Ectodermal cell (in vitro differentiated cells): ENCODE measurements around the gene LRRN2.

Experiments
- H3K27ac ChIP-seq: 2 replicates; pipeline ENCODE4 v1.7.0; 2013; ENCODE audit warnings: mild to moderate bottlenecking, low read depth, low read length; ENCODE audit not compliant: insufficient read depth, poor library complexity, severe bottlenecking
- H3K27me3 ChIP-seq: 2 replicates; pipeline ENCODE4 v1.7.0; 2013; ENCODE audit warnings: mild to moderate bottlenecking, low read length; ENCODE audit not compliant: insufficient read depth, control insufficient read depth, poor library complexity, severe bottlenecking
- H3K36me3 ChIP-seq: one replicate; pipeline ENCODE4 v1.7.0; 2013; ENCODE audit warnings: low read length; ENCODE audit not compliant: control insufficient read depth, insufficient read depth
- H3K4me1 ChIP-seq: one replicate; pipeline ENCODE4 v1.7.0; 2013; ENCODE audit warnings: low read length; ENCODE audit not compliant: control insufficient read depth, insufficient read depth
- H3K4me3 ChIP-seq: 2 replicates; pipeline ENCODE4 v1.7.0; 2013; ENCODE audit warnings: low read depth, low read length, control low read depth; ENCODE audit not compliant: insufficient read depth
- H3K9me3 ChIP-seq: 2 replicates; pipeline ENCODE4 v1.7.0; 2013; ENCODE audit warnings: mild to moderate bottlenecking, low read length, moderate library complexity; ENCODE audit not compliant: control insufficient read depth
- WGBS, 2 experiments: methylation state at CpG; one replicate each; pipeline ENCODE4 v1.1.7; 2013; ENCODE audit warnings: missing lambda C conversion rate in 2 of 2; 5-methylcytosine and 5-hydroxymethylcytosine counted together

Gene LRRN2

DNA sequence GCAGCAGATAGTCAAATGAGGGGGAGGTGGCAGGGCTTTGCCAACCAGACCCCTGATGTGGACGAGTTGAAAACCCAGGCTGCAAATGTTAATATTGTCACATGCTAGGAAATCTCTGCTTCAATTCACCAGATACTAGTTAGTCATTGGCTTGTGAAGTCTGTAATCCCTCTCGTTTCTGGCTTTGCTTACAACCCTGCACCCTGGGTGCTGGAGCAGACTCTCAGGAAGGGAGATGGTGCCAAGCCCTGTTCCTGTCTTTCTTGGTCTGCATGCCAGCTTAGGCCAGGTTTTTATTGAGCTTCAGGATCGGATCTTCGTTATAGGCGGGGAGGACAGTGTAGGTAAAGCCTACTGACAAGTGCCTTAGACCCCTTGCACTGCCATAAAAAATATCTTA lies 116.1 kb downstream of the LRRN2 start:
- 85 to 88% methylated on average over 5 of the region's 5 CpGs for WGBS, 2 experiments
- no peak overlapping the region for H3K27ac ChIP-seq

DNA sequence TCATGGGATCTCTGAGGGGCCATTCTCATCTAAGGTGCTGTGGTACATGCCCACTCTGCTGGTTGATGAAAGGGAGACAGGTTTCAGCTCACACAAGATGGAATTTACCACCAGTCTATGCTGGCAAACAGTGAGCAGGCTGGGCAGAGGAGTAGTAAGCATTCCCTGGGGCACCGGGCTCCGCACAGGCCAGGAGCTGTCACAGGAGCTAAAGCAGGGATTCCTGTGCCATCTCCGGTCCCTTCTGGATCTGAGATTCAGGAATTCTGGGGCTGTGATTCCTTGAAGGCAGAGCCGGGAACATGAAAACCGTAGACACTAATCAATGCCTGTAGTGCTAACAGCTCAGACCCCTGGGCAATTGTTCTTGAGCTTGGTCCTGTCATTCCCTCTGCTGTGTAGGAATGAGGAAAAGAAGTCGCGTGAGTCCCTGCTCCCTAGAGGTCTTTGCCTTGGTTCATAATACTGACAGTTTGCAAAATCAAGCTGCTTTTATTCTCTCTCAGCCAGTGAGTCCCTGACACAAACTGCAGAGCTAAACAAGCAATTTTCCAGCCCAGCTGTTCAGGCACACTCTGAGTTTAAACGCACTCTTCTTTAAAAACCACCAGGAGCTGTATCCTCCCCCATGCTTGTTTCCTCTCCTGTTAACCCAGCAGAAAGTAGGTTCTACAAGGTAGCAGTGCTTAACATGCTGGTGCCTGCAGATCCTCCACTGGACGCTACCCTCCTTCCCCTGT lies 116.8 kb downstream of the LRRN2 start:
- Histone ChIP-seq H3K27me3 (peaks cover 7% of the 10 kb centered on the region), H3K4me3 (no peak overlapping the region), H3K27ac (no peak overlapping the region), H3K4me1 (peaks cover 14% of the 10 kb centered on the region), H3K36me3 (no peaks in the 10 kb centered on the region), H3K9me3 (no peaks in the 10 kb centered on the region)
- 75 to 79% methylated on average over 9 of the region's 9 CpGs for WGBS, 2 experiments

More for the DNA sequence above, 116.1 kb downstream of the LRRN2 start:
- H3K27me3 ChIP-seq, result peaks cover 13% of the 10 kb centered on the region
- no peaks in the 10 kb centered on the region for H3K9me3 ChIP-seq
- H3K36me3 ChIP-seq, result no peaks in the 10 kb centered on the region
- H3K4me1 ChIP-seq, result peaks cover 18% of the 10 kb centered on the region
- no peak overlapping the region for H3K4me3 ChIP-seq
